NCI-H1694 treated with DMSO at 0.1 percent for 48 hours (cell line): Measurements from ENCODE around the gene NUDT4B.
"Not testable (repeated sequence)": the region's sequence is repeated elsewhere in the genome, so short reads cannot be mapped to it uniquely, and the experiment has no call there.

Source experiments
- DNase-seq: peaks from one replicate; lab custom pipeline; 2025; lab: John Stamatoyannopoulos, UW

NUDT4B gene

GRCh38 chr1:148738667-148739066 lies 9.9 kb upstream of the NUDT4B start:
- DNase-seq: not testable (repeated sequence)

DNA sequence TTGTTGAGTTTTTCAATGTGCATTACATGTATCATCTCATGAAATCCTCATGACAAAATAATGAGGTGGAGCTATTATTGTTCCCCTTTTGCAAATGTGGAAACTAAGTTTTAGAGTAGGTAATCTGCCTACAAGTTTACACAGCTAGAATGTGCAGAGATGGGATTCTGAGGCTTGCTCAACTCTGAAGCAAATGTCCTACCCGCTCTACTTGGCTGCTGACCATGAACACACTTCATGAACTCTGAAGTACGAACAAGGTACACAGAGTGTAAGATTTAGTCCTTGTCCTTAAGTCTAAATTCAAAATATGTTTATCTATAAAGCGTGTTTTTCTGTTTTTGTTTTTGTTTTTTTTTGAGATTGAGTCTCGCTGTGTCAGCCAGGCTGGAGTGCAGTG lies 5.4 kb upstream of the NUDT4B start:
- not testable (repeated sequence) for DNase-seq

DNA sequence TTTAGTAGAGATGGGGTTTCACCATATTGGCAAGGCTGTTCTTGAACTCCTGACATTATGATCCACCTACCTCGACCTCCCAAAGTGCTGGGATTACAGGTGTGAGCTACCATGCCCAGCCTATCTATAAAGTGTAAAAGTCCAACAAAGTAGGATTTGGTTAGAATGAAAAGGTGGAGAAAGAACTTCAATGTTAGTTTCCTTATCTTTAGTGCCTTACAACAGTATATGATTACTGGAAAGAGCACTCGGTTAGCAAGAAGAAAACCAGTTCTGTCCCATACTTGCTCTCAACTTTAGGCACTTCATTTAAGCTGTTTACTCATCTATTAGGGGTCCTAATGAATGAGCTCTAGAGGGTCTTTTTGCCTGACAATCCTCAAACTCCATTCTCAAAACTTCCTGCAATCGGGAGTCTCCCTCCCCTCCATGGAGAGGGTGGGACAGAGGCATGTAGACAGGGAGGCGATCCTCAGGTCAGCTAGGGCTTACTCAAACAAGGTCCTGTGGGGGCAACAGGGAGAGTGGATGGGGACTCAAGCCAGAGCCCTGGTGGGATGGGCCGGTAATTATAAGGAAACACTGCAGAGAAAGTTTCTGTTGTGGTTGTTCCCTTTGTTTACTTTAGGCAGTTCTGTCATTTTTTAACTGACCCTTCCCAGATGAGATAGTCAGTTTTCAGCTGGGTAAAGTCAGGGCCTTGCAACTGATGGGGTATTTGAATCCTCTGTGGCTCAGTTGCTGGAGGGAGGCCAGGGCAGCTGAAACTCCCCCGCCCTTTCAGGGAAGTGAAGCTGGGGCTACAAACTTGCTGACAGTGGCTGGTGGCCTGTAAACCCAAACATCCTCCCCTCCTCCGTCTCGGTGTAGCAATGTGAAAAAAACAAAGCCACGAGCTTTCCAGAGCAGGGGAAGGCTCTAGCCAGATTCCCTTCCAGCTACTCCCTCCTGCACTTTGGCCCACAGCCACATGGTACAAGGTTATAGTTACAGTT lies 4.6 kb upstream of the NUDT4B start:
- not testable (repeated sequence) for DNase-seq

DNA sequence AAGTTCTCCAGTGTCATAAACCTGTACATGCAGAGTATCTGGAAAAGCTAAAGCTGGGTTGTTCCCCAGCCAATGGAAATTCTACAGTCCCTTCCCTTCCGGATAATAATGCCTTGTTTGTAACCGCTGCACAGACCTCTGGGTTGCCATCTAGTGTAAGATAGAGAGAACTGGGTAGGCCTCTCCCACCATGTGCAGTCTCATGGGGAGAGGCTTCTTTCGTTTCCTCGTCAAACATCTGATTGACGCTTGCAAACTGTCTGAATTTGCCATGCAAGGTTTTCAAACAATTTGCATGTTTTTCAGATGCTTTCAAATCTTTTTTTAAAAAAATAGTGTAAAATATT lies 734 bp downstream of the NUDT4B start:
- not testable (repeated sequence) for DNase-seq

DNA sequence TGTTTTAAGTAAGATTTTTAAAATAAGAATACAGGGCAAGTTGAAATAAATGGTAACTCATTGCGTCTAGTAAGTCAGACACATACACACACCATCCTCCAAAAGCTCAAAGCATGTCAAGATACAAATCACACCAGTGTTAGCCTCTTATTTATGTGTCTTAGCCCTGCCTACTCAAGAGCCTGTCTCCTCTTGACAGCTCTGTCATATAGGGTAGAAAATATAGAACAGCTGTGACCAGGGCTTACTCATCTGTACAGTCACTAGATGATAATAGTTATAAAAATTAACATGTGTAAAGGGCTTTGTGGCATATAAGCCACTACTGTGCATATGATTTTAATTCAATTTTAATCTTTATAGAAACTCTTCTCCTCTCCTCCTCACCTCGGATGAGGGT lies 7.7 kb downstream of the NUDT4B start:
- DNase-seq: not testable (repeated sequence)

DNA sequence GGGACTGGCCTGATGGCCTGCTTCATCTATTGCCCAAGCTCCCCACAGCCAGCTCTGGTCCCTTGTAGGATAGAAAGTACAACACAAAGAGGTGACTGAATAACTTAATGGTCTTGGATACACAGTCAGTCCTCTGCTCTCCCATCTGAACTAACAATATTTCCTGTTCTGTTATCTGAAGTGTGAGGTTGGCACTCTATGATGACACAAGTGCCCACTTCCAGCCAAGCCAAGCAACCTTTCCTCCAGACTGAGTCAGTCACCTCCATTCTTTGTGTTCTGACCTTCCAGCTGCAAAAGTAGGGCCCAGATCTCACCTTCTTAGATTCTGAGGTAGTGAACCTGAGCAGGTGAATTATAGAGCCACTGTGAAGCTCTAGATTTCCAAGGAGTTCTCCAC lies 8.9 kb downstream of the NUDT4B start:
- DNase-seq: not testable (repeated sequence)

- DNase-seq: not testable (repeated sequence)
Measured at GRCh38 chr1:148758412-148758811, 9.8 kb downstream of the NUDT4B start.

DNA sequence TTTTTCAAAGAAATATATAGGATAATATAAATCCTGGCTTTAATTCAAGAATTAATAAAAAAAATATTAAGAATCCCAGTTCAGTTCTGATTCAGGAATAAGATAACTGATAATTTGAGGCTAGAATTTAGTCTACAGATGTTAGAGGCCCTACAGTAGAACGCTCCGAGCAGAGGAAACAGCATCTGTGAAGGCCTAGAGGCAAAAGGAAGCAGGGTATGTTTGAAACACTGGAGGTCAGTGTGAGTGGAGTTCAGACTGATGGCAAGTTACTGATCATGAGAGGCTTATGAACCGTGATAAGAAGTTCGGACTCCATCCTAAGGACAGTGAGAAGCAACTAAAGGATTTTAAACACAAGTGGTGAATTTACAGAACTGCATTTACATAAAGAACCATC lies 10.4 kb downstream of the NUDT4B start:
- not testable (repeated sequence) for DNase-seq

DNA sequence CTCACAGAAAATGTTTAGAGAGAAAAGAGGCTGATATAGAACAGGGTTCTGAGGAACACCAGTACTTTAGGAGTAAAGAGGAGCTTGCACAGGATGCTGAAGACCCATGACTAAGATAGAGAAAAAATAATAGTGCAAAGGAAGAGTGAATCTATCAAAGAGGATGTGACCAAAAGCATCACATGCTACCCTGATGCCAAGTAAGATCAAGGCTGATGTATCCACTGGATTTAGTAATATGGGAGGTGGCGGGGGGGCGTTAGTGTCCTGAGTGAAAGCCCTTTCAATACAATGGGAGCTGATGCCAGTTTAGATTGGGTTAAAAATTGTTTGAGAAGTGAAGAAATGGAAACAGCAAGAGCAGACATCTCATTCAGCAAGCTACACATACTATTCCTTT lies 11.2 kb downstream of the NUDT4B start:
- not testable (repeated sequence) for DNase-seq

DNA sequence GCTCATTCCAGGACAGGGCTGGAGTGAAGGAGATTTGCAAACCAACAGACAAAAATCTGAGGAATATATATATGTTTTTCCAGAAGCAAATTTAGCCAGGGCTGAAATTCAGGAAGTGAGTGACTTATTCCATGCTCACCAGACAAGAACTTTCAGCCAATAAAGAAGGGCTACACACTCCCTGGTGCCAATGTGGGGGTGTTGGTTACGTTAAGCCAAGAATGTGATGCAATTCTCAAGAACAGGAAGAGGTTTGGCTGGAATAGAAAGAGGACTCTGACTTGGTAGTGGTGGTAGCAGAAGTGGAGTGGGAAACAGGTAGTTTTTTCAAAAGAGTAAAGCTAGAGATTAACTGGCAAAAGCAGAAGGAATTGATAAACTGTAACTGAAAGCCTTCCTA lies 11.6 kb downstream of the NUDT4B start:
- not testable (repeated sequence) for DNase-seq

- not testable (repeated sequence) for DNase-seq
Measured at GRCh38 chr1:148761360-148761759, 12.8 kb downstream of the NUDT4B start.

DNA sequence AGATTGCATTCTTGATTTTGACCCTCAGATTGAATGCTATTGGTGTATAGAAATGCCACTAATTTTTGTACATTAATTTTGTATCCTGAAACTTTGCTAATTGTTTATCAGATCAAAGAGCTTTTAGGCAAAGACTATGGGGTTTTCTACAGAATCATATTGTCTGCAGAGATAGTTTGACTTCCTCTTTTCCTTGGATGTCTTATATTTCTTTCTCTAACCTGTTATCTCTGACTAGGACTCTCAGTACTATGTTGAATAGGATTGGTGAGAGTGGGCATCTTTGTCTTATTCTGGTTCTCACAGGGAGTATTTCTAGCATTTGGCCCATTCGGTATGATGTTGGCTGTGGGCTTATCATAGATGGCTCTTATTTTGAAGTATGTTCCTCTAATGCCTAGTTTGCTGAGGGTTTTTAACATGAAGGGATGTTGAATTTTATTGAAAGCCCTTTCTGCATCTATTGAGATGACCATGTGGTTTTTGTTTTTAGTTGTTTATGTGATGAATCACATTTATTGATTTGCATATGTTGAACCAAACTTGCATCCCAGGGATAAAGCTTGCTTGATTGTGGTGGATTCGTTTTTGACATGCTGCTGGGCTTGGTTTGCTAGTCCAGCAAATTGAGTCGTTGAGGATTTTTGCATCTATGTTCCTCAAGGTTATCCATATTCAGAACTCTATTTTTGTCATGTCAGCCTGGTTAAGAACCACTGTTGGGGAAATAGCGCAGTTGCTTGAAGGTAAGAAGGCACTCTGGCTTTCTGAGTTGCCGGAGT lies 16.9 kb downstream of the NUDT4B start:
- not testable (repeated sequence) for DNase-seq

DNA sequence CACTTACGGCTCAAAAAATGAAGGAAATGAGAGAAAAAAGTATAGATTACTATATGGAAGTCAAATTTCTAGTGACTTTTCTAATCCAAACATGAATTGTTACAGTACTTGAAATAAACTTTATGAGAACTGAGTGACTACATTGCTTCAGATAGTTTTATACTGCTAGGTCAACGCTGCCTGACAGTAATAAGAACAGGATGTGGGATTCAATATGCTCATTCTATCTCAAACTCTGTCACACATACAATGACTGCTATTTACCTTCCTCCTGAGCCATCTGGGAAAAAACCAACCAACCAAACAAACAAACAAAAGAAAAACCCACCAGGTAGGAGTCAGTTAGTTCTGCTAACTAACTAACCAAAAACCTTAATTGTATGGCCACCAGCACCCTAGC lies 20.0 kb downstream of the NUDT4B start:
- DNase-seq: not testable (repeated sequence)

GRCh38 chr1:148769495-148769894 lies 20.9 kb downstream of the NUDT4B start:
- not testable (repeated sequence) for DNase-seq

- DNase-seq: not testable (repeated sequence)
Measured at GRCh38 chr1:148773690-148774089, 25.1 kb downstream of the NUDT4B start.

DNA sequence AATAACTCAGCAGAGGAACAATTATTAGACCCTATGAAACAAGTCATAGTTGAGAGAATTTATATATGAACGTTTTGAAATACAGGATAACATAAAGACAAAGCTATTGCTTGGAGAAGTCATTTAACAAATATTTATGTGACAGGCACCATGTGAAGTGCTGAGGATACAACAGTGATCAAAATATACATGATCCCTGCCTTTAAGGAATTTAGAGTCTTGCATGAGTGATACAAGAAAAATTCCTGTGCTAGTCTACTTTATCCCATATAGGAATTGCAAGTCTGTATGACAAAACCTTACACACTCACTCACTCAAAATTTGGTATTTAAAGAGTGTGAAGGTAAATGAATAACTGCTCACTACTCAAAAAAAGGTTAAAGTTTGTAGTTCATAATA lies 25.5 kb downstream of the NUDT4B start:
- not testable (repeated sequence) for DNase-seq

GRCh38 chr1:148775263-148775662 lies 26.7 kb downstream of the NUDT4B start:
- not testable (repeated sequence) for DNase-seq

DNA sequence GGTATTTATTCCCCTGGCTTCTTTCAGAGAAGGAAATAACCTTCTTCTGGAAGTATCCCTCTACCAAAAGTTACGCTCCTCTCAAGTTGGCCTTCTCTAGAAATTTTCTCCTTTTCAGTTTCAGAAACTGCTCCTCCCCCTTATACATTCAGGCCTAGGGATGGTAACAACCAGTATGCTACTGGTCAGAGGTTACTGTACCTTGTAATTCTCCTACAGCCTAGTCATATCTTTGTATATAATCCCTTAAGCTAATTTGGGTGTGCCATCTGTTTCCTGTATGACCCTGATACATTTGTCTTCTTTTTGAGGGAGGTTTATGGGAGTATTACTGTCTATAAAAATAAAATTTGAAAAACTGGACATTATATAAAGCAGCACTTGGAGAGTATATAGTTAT lies 29.1 kb downstream of the NUDT4B start:
- not testable (repeated sequence) for DNase-seq

DNA sequence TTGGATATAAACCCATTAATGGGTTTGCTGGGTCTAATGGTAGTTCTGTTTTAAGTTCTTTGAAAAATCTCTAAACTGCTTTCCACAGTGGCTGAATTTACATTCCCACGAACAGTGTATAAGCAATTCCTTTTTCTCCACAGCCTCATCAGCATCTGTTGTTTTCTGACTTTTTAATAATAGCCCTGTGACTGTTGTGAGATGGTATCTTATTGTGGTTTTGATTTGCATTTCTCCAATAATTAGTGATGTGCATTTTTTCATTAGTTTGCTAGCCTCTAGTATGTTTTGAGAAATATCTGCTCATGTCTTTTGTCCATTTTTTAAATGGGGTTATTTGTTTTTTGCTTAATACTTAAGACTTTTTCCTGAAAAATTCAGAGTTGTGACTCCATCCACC lies 31.8 kb downstream of the NUDT4B start:
- not testable (repeated sequence) for DNase-seq

DNA sequence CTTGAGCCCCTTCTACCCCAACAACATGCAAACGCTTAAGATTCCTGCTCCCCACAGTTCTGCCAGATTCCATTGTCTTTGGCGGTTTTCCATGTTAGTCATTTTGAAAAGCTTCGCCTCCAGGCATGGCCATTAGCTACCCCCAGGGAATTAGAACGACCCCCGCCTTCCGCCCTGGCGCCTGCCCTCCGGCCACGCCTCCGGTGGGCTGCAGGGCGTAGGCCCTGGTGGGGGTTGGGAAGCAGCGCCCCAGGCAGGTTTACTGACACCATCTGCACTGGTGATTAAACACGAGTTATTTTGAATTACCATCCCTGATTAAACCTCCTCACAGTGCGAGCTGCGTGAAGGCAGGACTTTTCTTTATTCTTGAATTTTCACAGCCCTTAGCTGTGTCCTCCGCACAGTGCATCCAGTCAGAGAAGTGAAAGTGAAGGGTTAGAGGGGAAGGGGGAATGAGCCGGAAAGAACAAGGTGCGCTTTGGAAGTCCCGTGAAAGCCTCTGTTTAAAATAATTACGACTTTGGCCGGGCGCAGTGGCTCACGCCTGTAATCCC lies 43.0 kb downstream of the NUDT4B start:
- not testable (repeated sequence) for DNase-seq

DNA sequence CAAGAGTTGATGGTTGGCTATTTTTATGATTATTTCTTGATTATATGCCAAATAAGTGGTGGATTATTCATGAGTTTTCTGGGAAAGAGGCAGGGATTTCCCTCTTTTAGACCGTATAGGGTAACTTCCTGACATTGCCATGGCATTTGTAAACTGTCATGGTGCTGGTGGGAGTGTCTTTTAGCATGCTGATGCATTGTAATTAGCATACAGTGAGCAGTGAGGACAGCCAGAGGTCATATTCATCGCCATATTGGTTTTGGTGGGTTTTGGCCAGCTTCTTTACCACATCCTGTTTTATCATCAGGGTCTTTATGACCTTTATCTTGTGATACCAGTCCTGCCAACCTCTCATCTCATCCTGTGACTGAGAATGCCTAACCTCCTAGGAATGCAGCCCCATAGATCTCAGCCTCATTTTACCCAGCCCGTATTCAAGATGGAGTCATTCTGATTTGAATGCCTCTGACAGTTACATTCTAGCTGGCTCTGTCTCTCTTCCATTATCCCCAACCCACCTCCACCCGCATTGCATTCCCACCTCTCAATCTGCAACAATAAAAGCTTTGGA lies 45.3 kb downstream of the NUDT4B start:
- not testable (repeated sequence) for DNase-seq
